Epithelial cell of prostate (primary cell): ENCODE data around the gene SLC2A8.

Experiments
- DNase-seq: peaks from one replicate; pipeline ENCODE4 v3.0.0-alpha.2; 2011; ENCODE audit warnings: low read depth, low spot score
- H3K27ac ChIP-seq: fragments of 450-650 bp; 2 replicates; pipeline ENCODE4 v1.5.1; 2017; ENCODE audit warnings: mild to moderate bottlenecking

SLC2A8 gene

GRCh38 chr9:127424676-127424999 is 27.7 kb downstream of the SLC2A8 start:
- DNase-seq: no peak

DNA sequence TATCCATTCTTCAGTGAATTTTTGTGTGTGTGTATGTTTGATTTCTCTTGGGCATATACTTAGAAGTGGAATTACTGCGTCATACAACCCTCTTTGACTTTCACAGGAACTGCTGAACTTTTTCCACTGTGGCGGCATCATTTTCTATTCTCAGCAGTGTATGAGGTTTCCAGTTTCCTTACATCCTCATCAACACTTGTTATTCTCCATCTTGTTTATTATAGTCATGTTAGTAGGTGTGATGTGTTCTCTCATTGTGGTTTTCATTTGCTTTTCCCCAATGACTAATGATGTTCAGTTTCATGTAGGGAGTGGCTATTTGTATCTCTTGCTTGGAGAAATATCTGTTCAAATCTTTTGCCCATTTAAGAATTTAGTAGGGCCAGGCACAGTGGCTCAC is 29.8 kb downstream of the SLC2A8 start:
- H3K27ac ChIP-seq: peak overlapping the region; percentile 8
- DNase-seq: no peak

More at GRCh38 chr9:127424676-127424999, 27.7 kb downstream of the SLC2A8 start:
- peak overlapping the region; percentile 86 for H3K27ac ChIP-seq

GRCh38 chr9:127428348-127428747 is 31.4 kb downstream of the SLC2A8 start:
- DNase-seq: no peak
- H3K27ac ChIP-seq: no peak overlapping the region

GRCh38 chr9:127430415-127430814 is 33.4 kb downstream of the SLC2A8 start:
- H3K27ac ChIP-seq: no peak overlapping the region
- no peak for DNase-seq

GRCh38 chr9:127437497-127438264 is 40.7 kb downstream of the SLC2A8 start:
- DNase-seq: no peak
- no peak overlapping the region for H3K27ac ChIP-seq

DNA sequence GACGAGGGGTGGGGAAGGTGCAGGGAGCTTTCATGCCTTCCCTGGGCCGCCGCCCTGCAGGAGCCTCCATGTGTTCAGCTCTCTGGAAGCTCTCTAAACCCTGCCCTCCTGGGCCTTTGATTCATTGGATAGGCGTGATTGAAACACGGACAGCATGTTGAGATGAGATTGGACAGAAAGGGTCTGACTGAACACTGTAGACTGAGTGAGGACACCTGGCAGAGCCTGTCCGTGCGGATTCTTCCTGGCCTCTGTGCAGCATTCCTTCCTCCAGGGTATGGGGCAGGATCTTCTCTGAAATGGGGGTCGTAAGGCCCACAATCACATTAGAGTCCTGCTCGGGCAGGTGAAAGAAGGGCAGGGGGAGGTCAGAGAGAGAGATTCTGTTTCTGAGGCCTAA is 41.4 kb downstream of the SLC2A8 start:
- no peak overlapping the region for H3K27ac ChIP-seq
- DNase-seq: no peak

- DNase-seq: no peak
These were observed 47.4 kb downstream of the SLC2A8 start for GRCh38 chr9:127444283-127444920.

GRCh38 chr9:127444921-127445850 is 48.2 kb downstream of the SLC2A8 start:
- peak overlapping the region; percentile 96 for H3K27ac ChIP-seq

More at GRCh38 chr9:127444283-127444920, 47.4 kb downstream of the SLC2A8 start:
- H3K27ac ChIP-seq: no peak overlapping the region

GRCh38 chr9:127445851-127446712 is 49.1 kb downstream of the SLC2A8 start:
- peak overlapping the region; percentile 96 for H3K27ac ChIP-seq
- DNase-seq: no peak

More at GRCh38 chr9:127444921-127445850, 48.2 kb downstream of the SLC2A8 start:
- DNase-seq: no peak

DNA sequence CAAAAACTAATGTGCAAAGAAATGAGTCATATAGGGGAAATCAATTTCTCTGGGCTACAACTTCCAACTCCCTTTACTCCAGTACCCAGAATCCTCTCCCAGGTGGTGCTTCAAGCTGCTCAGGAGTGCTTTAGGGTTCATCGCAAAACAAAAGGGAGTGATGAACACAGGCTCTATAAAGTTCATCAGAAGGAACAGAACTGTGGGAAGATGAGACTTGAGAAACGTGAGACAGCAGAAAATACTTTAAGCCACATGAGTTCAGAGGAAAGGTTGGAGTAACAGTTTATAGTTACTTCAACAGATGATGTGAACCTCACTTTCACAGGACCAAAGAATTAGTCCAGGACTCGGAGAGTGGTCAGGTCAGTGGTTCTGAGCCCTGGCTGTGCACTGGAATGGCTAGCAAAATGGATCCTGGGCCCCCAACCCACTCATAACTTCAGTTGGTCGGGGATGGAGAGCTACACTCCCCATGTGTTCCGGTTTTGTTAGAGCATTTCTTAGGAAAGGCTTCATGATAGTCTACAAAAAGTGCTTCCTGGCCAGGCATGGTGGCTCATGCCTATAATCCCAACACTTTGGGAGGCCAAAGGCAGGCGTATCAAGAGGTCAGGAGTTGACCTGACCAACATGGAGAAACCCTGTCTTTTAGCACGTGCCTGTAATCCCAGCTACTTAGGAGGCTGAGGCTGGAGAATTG is 49.9 kb downstream of the SLC2A8 start:
- DNase-seq: no peak
- peak overlapping the region; percentile 96 for H3K27ac ChIP-seq

- no peak for DNase-seq
- H3K27ac ChIP-seq: peak overlapping the region; percentile 96
These were observed 50.6 kb downstream of the SLC2A8 start for GRCh38 chr9:127447416-127448111.

DNA sequence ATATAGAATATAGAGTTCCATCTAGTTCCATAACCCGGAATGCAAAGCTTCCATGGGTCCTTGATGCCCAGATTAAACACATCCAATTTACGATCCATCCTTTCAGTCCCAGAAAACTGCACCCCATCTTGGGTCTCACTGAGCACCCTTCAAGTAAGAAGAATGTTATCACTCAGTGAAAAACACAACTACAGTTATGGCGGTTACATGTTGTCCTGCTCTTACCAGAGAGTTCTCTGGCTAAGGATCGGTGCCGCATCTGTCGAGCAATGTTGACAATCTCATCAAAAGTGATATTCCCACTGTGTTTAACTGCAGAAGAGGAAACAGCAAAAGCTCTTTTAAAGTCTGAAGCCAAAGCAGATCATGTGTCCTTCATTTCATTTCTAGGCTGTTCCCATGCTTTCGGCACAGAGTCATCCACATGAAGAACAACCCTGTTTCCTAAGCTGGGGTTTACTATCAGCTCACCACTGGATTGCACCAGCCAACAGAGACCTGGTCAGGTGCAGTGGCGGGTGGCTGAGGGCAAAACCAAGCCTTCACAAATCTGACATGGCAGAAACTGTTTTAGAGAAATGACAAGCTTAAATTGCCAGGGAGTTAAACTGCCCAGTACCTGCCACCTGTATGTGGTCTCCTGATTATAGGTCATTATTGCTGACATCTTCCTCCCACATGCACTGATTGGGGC is 51.3 kb downstream of the SLC2A8 start:
- H3K27ac ChIP-seq: peak overlapping the region; percentile 96
- DNase-seq: no peak

- DNase-seq: no peak
- H3K27ac ChIP-seq: peak overlapping the region; percentile 96
These were observed 52.5 kb downstream of the SLC2A8 start for GRCh38 chr9:127449332-127449966.

DNA sequence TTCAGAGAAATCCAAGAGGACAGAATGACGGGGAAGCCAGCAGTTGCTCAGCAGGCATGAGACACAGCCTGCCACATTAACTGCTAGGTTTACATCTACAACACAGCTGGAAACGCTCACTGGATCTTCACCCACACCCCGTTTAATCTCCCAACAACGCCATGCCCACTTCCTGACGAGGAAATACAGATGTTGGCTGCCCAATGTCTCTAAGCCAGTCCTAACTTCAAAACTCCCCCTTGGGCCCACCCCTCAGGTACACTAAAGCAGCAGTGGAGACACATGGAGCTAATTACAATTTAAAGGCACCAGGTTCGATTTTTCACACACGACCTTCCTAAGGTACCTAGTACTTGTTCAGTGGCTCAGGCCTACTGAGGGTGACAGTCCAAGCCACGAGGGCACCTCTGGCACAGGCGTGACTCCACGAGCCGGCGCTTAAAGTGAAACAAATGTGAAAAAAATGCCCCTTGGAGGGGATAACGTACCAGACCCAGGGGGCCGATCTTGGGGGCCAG is 53.3 kb downstream of the SLC2A8 start:
- peak overlapping the region; percentile 96 for H3K27ac ChIP-seq
- no peak for DNase-seq

- peak; percentile 85 for DNase-seq
- peak within 1 kb of the TSS; percentile 96 for H3K27ac ChIP-seq
These were observed 54.0 kb downstream of the SLC2A8 start, which contains the start of the genes LRSAM1 and RPL12 for GRCh38 chr9:127450830-127451607. Gene LRSAM1, plus strand, starts transcription at chr9:127451510. Its CDS starts 3,018 bp downstream, at chr9:127454528. Gene RPL12, minus strand, starts transcription at chr9:127451406. Its CDS starts 89 bp downstream, at chr9:127451317.

- H3K27ac ChIP-seq: peak overlapping the region; percentile 96
- no peak for DNase-seq
These were observed 54.6 kb downstream of the SLC2A8 start for GRCh38 chr9:127451608-127451857.
